ENCODE data around the gene TMEM150B.
"Not testable (repeated sequence)": the region's sequence is repeated elsewhere in the genome, so short reads cannot be mapped to it uniquely, and the experiment has no call there.

The TMEM150B gene

DNA sequence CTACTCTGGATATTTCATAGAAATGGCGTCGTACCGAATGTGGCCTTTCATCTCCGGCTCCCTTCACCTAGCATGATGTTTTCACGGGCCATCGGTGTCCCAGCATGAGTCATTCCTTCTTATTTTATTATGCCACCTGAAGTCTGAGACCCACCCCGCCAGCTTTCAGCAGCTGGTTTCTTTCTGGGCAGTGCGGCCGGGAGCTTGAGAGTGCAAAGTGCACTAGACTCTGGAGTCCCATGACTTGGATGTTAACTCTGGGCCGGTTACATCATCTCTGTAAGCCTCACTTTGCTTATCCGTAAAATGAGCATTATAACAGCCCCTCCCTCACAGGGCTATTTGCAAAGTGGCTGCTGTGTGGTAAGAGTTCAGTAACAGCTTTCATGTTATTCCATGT lies 8.7 kb upstream of the TMEM150B start:
- TF ChIP-seq, protein P1, sequence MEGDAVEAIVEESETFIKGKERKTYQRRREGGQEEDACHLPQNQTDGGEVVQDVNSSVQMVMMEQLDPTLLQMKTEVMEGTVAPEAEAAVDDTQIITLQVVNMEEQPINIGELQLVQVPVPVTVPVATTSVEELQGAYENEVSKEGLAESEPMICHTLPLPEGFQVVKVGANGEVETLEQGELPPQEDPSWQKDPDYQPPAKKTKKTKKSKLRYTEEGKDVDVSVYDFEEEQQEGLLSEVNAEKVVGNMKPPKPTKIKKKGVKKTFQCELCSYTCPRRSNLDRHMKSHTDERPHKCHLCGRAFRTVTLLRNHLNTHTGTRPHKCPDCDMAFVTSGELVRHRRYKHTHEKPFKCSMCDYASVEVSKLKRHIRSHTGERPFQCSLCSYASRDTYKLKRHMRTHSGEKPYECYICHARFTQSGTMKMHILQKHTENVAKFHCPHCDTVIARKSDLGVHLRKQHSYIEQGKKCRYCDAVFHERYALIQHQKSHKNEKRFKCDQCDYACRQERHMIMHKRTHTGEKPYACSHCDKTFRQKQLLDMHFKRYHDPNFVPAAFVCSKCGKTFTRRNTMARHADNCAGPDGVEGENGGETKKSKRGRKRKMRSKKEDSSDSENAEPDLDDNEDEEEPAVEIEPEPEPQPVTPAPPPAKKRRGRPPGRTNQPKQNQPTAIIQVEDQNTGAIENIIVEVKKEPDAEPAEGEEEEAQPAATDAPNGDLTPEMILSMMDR (IDR thresholded peaks at IDR 0.05; ENCODE audit: low read depth, low read length, missing control alignments): no peak
- no peak overlapping the region for H3K4me3 ChIP-seq (ENCODE audit: low read depth, low read length)
- no peak for DNase-seq (ENCODE audit: low read depth)

DNA sequence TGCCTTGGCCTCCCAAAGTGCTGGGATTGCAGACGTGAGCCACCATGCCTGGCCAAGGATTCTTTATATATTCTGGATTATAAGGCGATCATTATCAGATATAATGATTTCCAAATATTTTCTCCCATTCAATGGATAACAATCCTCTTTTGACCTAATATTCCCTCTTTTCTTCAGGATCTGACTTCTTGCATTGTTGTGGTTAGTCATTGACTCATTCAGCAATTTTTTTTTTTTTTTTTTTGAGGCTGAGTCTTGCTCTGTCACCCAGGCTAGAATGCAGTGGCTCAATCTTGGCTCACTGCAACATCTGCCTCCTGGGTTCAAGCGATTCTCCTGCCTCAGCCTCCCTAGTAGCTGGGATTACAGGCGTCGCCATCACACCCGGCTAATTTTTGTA lies 4.7 kb upstream of the TMEM150B start:
- not testable (repeated sequence) for H3K4me3 ChIP-seq (ENCODE audit: low read depth, low read length); DNase-seq (ENCODE audit: low read depth)

DNA sequence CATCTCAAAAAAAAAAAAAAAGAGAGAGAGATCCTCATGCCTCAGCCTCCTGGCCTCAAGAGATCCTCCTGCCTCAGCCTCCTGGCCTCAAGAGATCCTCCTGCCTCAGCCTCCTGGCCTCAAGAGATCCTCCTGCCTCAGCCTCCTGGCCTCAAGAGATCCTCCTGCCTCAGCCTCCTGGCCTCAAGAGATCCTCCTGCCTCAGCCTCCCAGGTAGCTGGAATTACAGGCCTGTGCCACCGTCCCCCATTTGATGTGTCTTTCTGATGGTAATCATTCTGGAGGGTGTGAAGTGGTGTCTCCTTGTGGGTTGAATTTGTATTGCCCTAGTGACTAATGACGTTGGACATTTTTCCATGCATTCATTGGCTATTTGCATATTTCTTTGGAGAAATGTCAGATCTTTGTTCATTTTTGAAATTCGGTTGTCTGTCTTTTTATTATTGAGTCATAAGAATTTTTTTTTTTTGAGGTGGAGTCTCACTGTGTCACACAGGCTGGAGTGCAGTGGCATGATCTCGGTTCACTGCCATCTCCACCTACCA lies 3.7 kb upstream of the TMEM150B start:
- not testable (repeated sequence) for H3K4me3 ChIP-seq (ENCODE audit: low read depth, low read length); DNase-seq (ENCODE audit: low read depth)

DNA sequence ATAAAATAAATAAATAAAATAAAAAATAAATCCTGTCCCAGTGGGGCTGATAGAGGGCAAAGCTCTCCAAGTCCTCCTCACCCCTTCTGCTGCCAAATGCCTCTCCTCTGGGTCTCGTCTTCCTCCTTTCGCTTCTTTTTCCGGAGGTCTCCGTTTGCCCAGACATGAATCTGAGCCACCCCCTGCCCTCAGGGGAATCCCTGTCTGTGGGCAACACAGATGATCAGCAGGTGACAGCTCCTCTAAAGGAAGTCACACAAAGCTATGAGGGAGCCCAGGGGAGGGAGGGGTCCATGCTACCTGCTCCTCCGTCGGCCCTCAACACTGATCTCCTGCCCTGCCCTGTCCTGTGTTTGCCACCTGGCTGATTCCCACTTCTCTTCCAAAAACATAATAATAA lies 479 bp downstream of the TMEM150B start:
- TF ChIP-seq, protein P1 (IDR thresholded peaks at IDR 0.05; ENCODE audit: low read depth, low read length, missing control alignments): no peak
- no peak for DNase-seq (ENCODE audit: low read depth)
- no peak overlapping the region; the same call in 1 of the 2 replicates for H3K4me3 ChIP-seq (ENCODE audit: low read depth, low read length)

DNA sequence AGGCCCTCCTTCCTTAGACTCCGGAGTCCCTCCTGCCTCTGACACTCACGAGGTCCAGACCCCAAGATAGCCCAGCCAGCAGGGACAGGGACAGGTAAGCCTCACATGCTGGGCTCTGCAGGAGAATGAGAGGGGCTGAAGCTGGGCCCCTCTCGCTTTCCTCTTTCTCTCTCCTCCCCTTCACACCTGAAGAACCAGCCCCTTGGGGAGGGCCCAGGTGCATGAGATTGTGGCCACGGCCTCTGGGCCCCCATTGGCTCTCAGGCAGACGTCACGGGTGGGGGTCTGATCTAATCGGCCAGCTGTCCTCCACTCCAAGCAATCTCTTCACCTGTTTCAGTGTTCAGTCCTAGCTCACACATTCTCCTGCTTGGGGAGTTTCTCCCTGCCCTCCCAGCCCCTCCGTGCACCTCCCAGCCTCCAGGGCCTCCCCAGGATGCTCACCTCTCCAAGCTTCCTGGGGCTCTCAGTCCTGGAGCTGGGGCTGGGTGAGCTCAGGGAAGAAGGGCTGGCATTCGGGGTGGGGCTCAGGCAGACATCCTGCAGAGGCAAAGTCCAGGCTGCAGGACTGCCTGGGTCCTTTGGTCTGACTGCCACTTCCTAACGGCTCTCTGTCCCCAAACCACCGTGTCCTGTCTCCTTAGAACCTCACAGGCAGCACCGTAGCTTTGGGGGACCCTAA lies 2.8 kb downstream of the TMEM150B start:
- no peak overlapping the region for H3K4me3 ChIP-seq (ENCODE audit: low read depth, low read length)
- TF ChIP-seq, protein P1 (IDR thresholded peaks at IDR 0.05; ENCODE audit: low read depth, low read length, missing control alignments): no peak
- no peak for DNase-seq (ENCODE audit: low read depth)

DNA sequence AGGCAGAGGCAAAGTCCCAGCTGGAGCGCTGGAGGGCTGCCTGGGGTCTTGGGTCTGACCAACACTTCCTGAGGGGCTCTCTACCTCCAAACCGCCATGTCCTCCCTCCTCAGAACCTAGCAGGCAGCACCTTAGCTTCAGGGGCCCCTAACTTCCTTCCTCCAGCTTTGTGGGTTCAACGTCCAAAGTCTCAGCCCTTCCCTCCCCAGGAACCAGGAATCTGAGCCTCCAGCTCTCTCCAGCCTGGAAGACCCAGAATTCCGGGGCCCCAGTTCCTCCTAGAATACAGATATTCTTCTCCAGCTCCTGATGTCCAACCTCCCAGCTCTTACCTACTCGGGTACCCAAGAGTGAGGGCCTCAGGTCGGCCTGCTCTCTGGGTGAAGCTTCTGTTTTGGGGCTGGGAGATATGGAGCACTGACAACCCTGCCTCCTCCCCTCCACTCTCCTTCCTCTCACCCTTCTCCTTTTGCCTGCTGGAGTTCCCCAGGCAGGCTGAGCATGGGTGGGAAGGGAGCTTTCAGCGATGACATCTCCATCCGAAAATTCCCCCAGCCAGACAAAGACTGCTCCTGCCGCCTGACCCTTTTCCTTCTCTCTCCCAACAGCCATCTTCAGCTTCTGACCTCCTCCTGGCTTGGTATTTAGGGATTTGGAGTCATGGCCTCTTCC lies 3.5 kb downstream of the TMEM150B start:
- no peak overlapping the region for H3K4me3 ChIP-seq (ENCODE audit: low read depth, low read length)
- DNase-seq (ENCODE audit: low read depth): no peak
- TF ChIP-seq, protein P1 (IDR thresholded peaks at IDR 0.05; ENCODE audit: low read depth, low read length, missing control alignments): no peak

DNA sequence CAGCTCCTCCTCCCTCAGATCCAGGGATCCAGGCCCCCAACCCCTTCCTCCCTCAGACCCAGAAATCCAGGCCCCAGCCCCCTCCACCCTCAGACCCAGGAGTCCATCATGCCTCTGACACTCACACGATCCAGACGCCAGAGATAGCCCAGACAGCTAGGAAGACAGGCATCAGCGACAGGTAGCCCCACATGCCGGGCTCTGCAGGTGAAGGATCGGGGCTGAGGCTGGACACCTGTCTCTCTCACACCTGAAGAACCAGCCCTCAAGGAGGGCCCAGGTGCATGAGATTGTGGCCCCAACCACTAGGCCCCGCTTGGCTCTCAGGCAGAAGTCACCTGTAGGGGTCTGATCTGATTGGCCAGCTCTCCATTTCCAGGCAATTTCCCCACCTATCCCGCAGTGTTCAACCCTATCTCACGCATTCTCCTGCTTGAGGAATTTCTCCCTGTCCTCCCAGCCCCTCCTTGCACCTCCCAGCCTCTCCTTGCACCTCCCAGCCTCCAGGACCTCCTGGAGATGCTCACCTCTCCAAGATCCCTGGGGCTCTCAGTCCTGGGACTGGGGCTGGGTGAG lies 4.2 kb downstream of the TMEM150B start:
- H3K4me3 ChIP-seq (ENCODE audit: low read depth, low read length): no peak overlapping the region
- DNase-seq (ENCODE audit: low read depth): no peak
- TF ChIP-seq, protein P1 (IDR thresholded peaks at IDR 0.05; ENCODE audit: low read depth, low read length, missing control alignments): no peak

Measured in GM12864 (cell line).